ENCODE measurements around the gene GNRH2.
"Not testable (repeated sequence)": the region's sequence is repeated elsewhere in the genome, so short reads cannot be mapped to it uniquely, and the experiment has no call there.

Gene GNRH2

DNA sequence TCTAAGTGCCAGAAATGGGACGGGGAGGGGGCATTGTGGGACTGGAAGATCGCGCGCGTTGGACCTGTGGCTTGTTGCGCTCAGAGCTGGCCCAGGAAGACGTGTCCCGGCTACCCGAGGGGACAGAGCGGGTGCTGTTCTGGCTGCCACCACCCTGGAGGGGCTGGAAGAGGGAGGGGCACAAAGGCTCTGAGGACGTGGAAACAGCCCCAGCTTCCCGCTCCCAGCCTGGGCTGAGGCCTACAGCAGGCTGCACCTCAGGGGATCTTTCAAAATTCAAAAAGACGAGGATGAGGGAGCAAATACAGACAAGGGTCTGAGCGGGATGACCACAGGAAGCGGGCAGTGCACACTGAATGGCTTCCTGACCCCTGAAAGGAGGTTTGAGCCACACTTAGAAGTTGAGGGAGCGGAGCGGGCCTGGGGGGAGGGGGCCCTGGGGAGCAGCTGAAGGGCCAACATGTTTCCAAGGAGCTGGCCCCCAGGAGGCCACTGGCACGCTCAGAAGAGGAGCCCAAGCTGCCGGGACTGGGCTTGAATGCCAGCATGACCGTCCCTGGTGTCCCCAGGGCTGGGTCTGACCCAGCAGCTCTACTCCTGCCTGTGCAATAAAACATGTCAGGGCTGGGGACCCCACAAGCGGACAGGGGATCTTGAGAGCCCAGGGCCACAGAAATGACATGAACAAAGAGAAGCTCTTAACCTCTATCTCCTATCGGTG lies 29.3 kb downstream of the GNRH2 start:
- in situ Hi-C loops (cut with MboI; ENCODE audit: low sequenced_read_pairs): no loop called here

DNA sequence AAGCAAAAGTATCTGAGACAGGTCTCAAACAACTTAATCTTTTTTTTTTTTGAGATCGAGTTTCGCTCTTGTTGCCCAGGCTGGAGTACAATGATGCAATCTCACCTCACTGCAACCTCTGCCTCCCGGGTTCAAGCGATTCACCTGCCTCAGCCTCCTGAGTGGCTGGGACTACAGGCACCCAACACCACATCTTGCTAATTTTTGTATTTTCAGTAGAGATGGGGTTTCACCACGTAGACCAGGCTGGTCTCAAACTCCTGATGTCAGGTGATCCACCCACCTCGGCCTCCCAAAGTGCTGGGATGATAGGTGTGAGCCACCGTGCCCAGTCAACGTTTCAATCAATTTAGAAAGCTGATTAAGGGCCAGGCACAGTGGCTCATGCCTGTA lies 29.8 kb downstream of the GNRH2 start:
- in situ Hi-C loops (cut with MboI; ENCODE audit: low sequenced_read_pairs): not testable (repeated sequence)

- in situ Hi-C loops (cut with MboI; ENCODE audit: low sequenced_read_pairs): no loop called here
Observed at GRCh38 chr20:3074812-3075211, 31.4 kb downstream of the GNRH2 start.

DNA sequence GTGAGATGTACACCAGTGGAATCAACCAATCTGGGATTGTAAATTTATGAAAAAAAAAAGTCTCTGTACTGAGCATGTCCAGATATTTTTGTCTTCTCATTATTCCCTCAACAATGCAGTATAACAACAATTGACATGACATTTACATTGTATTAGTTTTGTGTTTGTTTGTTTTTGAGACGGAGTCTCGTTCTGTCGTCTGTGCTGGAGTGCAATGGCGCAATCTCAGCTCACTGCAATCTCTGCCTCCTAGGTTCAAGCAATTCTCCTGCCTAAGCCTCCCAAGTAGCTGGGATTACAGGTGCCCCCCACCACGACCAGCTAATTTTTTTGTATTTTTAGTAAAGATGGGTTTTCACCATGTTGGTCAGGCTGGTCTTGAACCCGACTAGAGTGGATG lies 31.9 kb downstream of the GNRH2 start:
- in situ Hi-C loops (cut with MboI; ENCODE audit: low sequenced_read_pairs): not testable (repeated sequence)

GRCh38 chr20:3077618-3078134 lies 34.3 kb downstream of the GNRH2 start:
- in situ Hi-C loops (cut with MboI; ENCODE audit: low sequenced_read_pairs): no loop called here

- in situ Hi-C loops (cut with MboI; ENCODE audit: low sequenced_read_pairs): no loop called here
Observed at GRCh38 chr20:3080939-3081388, 37.5 kb downstream of the GNRH2 start.

DNA sequence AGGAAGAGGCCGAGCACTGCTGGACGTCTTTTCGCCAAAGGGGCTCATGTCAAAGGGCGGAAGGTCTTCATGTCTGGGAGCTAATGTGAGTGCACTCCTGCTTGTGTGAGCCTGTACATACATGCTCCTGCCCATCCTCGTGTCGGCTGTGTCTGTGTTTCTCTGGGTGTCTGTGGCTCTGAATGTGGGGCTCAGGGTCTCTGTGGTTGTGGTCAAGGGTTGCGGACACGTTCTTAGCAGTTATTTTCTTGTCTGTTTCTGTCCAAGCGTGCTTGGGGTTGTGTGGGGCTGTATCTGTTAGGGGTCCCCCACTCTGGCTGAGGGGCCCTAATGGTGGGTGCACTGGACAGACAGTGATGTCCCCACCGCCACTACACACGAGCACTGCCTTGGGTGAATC lies 38.2 kb downstream of the GNRH2 start:
- in situ Hi-C loops (cut with MboI; ENCODE audit: low sequenced_read_pairs): no loop called here

- in situ Hi-C loops (cut with MboI; ENCODE audit: low sequenced_read_pairs): no loop called here
Observed at GRCh38 chr20:3082306-3082951, 39.0 kb downstream of the GNRH2 start.

- in situ Hi-C loops (cut with MboI; ENCODE audit: low sequenced_read_pairs): no loop called here
Observed at GRCh38 chr20:3082955-3083952, 39.8 kb downstream of the GNRH2 start.

DNA sequence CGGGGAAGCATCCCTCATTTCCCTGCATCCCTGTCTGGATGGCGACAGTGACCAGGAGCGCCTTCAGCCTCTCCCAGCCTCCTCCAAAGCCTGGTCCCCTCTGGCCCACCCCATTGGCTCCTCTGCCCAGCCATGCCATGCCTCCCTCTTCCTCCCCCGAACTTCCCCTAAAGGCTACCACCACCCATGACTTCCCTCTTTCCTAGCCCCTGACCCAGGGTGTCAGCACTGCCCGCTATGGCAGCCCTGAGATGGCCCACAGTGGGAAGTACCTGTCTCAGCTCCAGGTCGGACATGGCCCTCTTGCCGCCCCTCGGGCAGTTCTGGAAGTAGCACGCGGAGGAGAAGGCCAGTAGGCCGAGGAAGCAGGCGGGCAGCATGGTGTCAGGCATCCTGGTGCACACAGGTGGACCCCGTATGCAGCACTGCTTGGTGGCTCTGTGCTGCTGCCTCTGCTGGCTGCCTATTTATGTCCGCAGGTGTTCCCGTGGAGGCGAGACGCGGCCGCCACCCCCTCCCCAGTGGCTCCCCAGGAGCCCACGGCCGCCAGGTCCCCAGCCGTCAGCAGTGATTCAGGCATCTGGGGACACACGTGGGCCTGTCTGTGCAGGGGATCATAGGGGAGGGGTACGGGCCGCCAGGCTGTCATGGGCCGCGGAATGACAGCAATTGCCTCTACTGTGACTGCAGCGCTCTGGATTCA lies 41.0 kb downstream of the GNRH2 start, which contains the start of gene AVP:
TSS of gene AVP (minus strand) at position 442 of the 703 bp plus-strand sequence. CDS start at position 392, 50 bp downstream.
- in situ Hi-C loops (cut with MboI; ENCODE audit: low sequenced_read_pairs): no loop called here

GRCh38 chr20:3084986-3085360 lies 41.6 kb downstream of the GNRH2 start:
- in situ Hi-C loops (cut with MboI; ENCODE audit: low sequenced_read_pairs): no loop called here

DNA sequence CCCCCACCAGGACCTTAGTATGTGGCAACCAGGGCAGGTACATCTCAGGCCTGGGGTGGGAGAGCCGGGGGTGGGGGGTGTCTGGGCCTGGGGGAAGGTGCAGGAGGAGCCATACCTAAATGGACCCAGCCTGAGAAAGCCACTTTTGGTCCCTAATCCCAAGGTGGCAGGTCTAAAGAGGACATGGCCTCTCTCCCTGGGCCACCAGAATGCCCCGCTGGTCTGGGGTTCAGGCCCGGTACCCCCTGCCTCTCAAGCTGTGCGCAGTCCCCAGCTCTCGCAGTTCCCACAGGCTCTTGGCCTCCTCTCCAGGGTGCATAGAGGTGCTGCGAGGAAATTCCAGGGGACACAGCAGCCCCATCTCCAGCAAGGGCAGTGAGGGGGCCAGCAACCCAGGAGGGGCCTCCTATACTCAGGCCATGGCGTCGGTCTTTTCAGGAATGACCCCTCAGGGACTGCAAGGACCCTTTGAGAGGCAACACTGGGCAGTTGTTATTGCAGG lies 42.2 kb downstream of the GNRH2 start:
- in situ Hi-C loops (cut with MboI; ENCODE audit: low sequenced_read_pairs): no loop called here

GRCh38 chr20:3088031-3088430 lies 44.6 kb downstream of the GNRH2 start:
- in situ Hi-C loops (cut with MboI; ENCODE audit: low sequenced_read_pairs): no loop called here

DNA sequence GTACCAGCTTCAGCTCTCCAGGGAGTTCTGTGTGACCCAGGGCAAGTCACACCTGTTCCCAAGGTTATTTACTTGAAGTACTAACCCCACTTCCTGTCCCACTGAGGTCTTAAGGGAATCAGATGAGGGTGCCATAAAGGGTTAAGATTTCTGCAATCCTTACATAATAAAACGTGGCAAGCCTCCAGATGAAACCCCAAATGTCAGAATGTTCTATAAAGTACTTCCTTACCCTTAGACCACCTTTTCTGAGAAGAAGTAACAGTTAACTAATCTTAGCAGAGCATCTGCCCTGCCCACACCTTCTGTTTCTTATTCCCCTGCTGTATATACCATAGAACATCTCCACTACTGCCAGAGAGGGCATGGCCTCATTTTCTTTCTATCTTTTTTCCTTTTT lies 47.1 kb downstream of the GNRH2 start:
- in situ Hi-C loops (cut with MboI; ENCODE audit: low sequenced_read_pairs): no loop called here

DNA sequence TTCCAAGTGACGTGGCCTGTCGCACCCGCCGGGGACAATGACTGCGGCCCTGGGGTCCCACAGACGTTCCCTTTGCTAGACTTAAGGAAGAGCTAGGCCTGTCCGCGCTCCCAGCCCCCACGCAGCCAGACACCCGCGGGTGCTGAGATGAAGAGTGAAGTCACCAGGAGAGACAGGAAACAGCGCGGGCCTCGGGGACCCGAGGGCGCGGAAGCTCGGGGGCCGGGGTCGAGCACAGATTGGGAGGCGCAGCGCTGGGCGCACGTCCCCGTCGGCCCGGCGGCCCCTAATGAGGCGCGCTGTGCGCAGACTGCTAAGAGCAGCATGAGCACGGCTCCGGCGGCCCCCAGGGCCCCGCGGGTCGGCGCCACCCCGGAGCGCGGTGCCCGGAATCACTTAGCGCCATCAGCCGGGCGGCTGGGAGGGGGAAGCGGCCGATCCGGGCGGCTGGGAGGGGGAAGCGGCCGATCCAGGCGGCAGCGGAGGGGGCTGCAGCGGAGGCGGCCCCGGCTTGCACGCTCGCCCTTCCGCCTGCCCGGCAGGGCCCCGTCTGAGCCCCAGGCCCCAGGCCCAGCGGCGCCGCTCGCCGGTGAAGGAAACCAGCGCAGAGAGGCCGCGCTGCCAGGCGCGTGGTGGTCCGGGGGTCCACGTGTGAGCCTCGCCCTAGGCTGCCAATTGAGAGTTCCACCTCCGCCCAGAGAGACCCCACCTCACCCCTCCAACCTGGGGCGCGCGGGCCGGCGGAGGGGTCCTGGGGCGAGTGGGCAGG lies 49.4 kb downstream of the GNRH2 start:
- in situ Hi-C loops (cut with MboI; ENCODE audit: low sequenced_read_pairs): no loop called here

- in situ Hi-C loops (cut with MboI; ENCODE audit: low sequenced_read_pairs): no loop called here
Observed at GRCh38 chr20:3093861-3094361, 50.5 kb downstream of the GNRH2 start.

GRCh38 chr20:3094848-3095629 lies 51.6 kb downstream of the GNRH2 start:
- in situ Hi-C loops (cut with MboI; ENCODE audit: low sequenced_read_pairs): no loop called here
